IMR-90 (cell line): ENCODE measurements around the gene HK3. TPM values are rescaled to one million over a fixed set of nuclear protein-coding genes. Genes with fewer than 3 reads are reported as not detected.

Experiments
- ATAC-seq: fragments of 200-7000 bp; cut with Tn5 transposase; 2 replicates; pipeline ENCODE4 v1.9.1; 2020; ENCODE audit warnings: low read depth, mild to moderate bottlenecking, moderate library complexity
- BruUV-seq: library from RNA; stranded (reverse); fragments of 400-500 nt; replicated peaks from 2 replicates; lab custom pipeline; 2021; lab: Mats Ljungman, UMichigan
- CTCF ChIA-PET: fragments of 300-600 bp; formaldehyde crosslinking; extraction: SDS; loops from one replicate; lab custom pipeline; 2021; ENCODE audit warnings: antibody characterized with exemption; lab: Yijun Ruan, JAX
- POLR2A ChIA-PET: fragments of 300-600 bp; sonication (Branson Sonifier 250); formaldehyde crosslinking; loops from one replicate; lab custom pipeline; 2022; ENCODE audit warnings: antibody characterized with exemption; ENCODE audit not compliant: unreplicated experiment; lab: Charles Lee
- DNase-seq: peaks from one replicate; pipeline ENCODE4 v3.0.0; 2013
- H2AFZ ChIP-seq: replicated peaks from 2 replicates; pipeline ENCODE3; 2013; ENCODE audit warnings: low read length, mild to moderate bottlenecking; ENCODE audit not compliant: poor library complexity
- H2AK5ac ChIP-seq: 2 replicates; pipeline ENCODE4 v1.6.1; 2013; ENCODE audit warnings: low read depth, low read length, inconsistent platforms
- H2AK9ac ChIP-seq: replicated peaks from 2 replicates; pipeline ENCODE3; 2013; ENCODE audit warnings: mild to moderate bottlenecking, low read depth, low read length, moderate library complexity; ENCODE audit not compliant: poor library complexity
- H2BK120ac ChIP-seq: 2 replicates; pipeline ENCODE4 v1.6.1; 2013; ENCODE audit warnings: low read depth, low read length, inconsistent platforms
- H2BK15ac ChIP-seq: 3 replicates; pipeline ENCODE4 v1.6.1; 2013; ENCODE audit warnings: low read depth, low read length, inconsistent platforms
- H2BK20ac ChIP-seq: 2 replicates; pipeline ENCODE4 v1.6.1; 2013; ENCODE audit warnings: low read depth, mild to moderate bottlenecking, inconsistent platforms, low read length, moderate library complexity
- H2BK5ac ChIP-seq: 2 replicates; pipeline ENCODE4 v1.6.1; 2013; ENCODE audit warnings: mild to moderate bottlenecking, low read depth, low read length, inconsistent platforms; ENCODE audit not compliant: poor library complexity, severe bottlenecking
- H3K14ac ChIP-seq: replicated peaks from 2 replicates; pipeline ENCODE4 v1.6.1; 2013; ENCODE audit warnings: low read depth, low read length, inconsistent platforms
- H3K18ac ChIP-seq: 2 replicates; pipeline ENCODE4 v1.6.1; 2013; ENCODE audit warnings: low read depth, low read length, control low read depth
- H3K23ac ChIP-seq: 2 replicates; pipeline ENCODE4 v1.6.1; 2013; ENCODE audit warnings: low read depth, low read length, inconsistent platforms
- H3K27ac ChIP-seq: 2 replicates; pipeline ENCODE4 v1.5.1; 2013; ENCODE audit warnings: mild to moderate bottlenecking, control low read depth, low read length; ENCODE audit not compliant: insufficient read depth
- H3K27me3 ChIP-seq: 2 replicates; pipeline ENCODE4 v1.6.1; 2013; ENCODE audit warnings: low read length; ENCODE audit not compliant: control insufficient read depth, insufficient read depth
- H3K36me3 ChIP-seq: 2 replicates; pipeline ENCODE4 v1.6.1; 2013; ENCODE audit warnings: low read length, mixed read lengths; ENCODE audit not compliant: control insufficient read depth, insufficient read depth
- H3K4ac ChIP-seq: 2 replicates; pipeline ENCODE4 v1.6.1; 2013; ENCODE audit warnings: low read depth, low read length, inconsistent platforms
- H3K4me1 ChIP-seq: 2 replicates; pipeline ENCODE4 v1.6.1; 2013; ENCODE audit warnings: low read length, mixed read lengths; ENCODE audit not compliant: control insufficient read depth, insufficient read depth
- H3K4me2 ChIP-seq: 2 replicates; pipeline ENCODE4 v1.6.1; 2013; ENCODE audit warnings: low read depth, mild to moderate bottlenecking, control low read depth, low read length, moderate library complexity
- H3K4me3 ChIP-seq: 2 replicates; pipeline ENCODE4 v1.5.1; 2013; ENCODE audit warnings: low read depth, mild to moderate bottlenecking, control low read depth, low read length, moderate library complexity; ENCODE audit not compliant: insufficient read depth
- H3K56ac ChIP-seq: 2 replicates; pipeline ENCODE4 v1.6.1; 2013; ENCODE audit warnings: low read length, inconsistent platforms; ENCODE audit not compliant: insufficient read depth; ENCODE audit errors: extremely low read depth
- H3K79me1 ChIP-seq, 2 experiments: 2 replicates each; pipeline ENCODE4 v1.6.1; 2013; ENCODE audit warnings: low read length in 2 of 2, inconsistent platforms in 1 of 2, low read depth in 1 of 2
- H3K9ac ChIP-seq: 2 replicates; pipeline ENCODE4 v1.6.1; 2013; ENCODE audit warnings: low read depth, low read length, control low read depth
- H3K9me1 ChIP-seq: 2 replicates; pipeline ENCODE4 v1.6.1; 2013; ENCODE audit warnings: low read length, inconsistent platforms; ENCODE audit not compliant: insufficient read depth
- H3K9me3 ChIP-seq: 2 replicates; pipeline ENCODE4 v1.6.1; 2013; ENCODE audit warnings: low read length; ENCODE audit not compliant: control insufficient read depth, insufficient read depth
- H4K20me1 ChIP-seq: 2 replicates; pipeline ENCODE4 v1.6.1; 2013; ENCODE audit warnings: low read length, inconsistent platforms; ENCODE audit not compliant: insufficient read depth
- H4K5ac ChIP-seq: 2 replicates; pipeline ENCODE4 v1.6.1; 2013; ENCODE audit warnings: mild to moderate bottlenecking, low read depth, low read length, control low read depth
- H4K8ac ChIP-seq, 2 experiments: 2 replicates each; pipeline ENCODE4 v1.6.1; 2013; ENCODE audit warnings: low read depth in 2 of 2, low read length in 2 of 2, control low read depth in 1 of 2, inconsistent platforms in 1 of 2
- H4K91ac ChIP-seq: 2 replicates; pipeline ENCODE4 v1.6.1; 2013; ENCODE audit warnings: low read depth, low read length, inconsistent platforms; ENCODE audit not compliant: insufficient read depth
- BHLHE40 ChIP-seq: fragments of 150-350 bp; IDR thresholded peaks from 2 replicates; pipeline ENCODE4 v1.6.1; 2016; ENCODE audit warnings: mild to moderate bottlenecking, low read depth, low read length
- CHD1 ChIP-seq: IDR thresholded peaks from 2 replicates; pipeline ENCODE4 v1.6.1; 2012; ENCODE audit warnings: low read depth, low read length, improper control_type of control experiment
- FOS ChIP-seq: fragments of 150-350 bp; IDR thresholded peaks from 2 replicates; pipeline ENCODE4 v1.6.1; 2016; ENCODE audit warnings: low read depth, low read length
- MAFK ChIP-seq: IDR thresholded peaks from 2 replicates; pipeline ENCODE4 v1.6.1; 2012; ENCODE audit warnings: low read depth, low read length, improper control_type of control experiment
- MAZ ChIP-seq: IDR thresholded peaks from 2 replicates; pipeline ENCODE4 v1.6.1; 2012; ENCODE audit warnings: low read depth, mild to moderate bottlenecking, low read length, improper control_type of control experiment, moderate library complexity, borderline replicate concordance
- MXI1 ChIP-seq: IDR thresholded peaks from 2 replicates; pipeline ENCODE4 v1.6.1; 2012; ENCODE audit warnings: low read depth, mild to moderate bottlenecking, low read length, moderate library complexity, borderline replicate concordance
- NFE2L2 ChIP-seq: fragments of 150-350 bp; IDR thresholded peaks from 2 replicates; pipeline ENCODE4 v1.6.1; 2016; ENCODE audit warnings: low read depth, mild to moderate bottlenecking, low read length
- POLR2A ChIP-seq: IDR thresholded peaks from 2 replicates; pipeline ENCODE4 v1.6.1; 2012; ENCODE audit warnings: mild to moderate bottlenecking, low read depth, low read length
- RAD21 ChIP-seq: IDR thresholded peaks from 2 replicates; pipeline ENCODE4 v1.6.1; 2012; ENCODE audit warnings: low read length, improper control_type of control experiment
- RCOR1 ChIP-seq: IDR thresholded peaks from 2 replicates; pipeline ENCODE4 v1.6.1; 2012; ENCODE audit warnings: mild to moderate bottlenecking, low read length, improper control_type of control experiment; ENCODE audit not compliant: insufficient replicate concordance
- RFX5 ChIP-seq: IDR thresholded peaks from 2 replicates; pipeline ENCODE4 v1.8.0; 2012; ENCODE audit warnings: low read depth, mild to moderate bottlenecking, low read length, moderate library complexity
- SMC3 ChIP-seq: fragments of 150-350 bp; IDR thresholded peaks from 2 replicates; pipeline ENCODE4 v1.6.1; 2016; ENCODE audit warnings: low read depth, mild to moderate bottlenecking, antibody characterized with exemption, low read length, moderate library complexity
- WGBS, 2 experiments: methylation state at CpG; one replicate each; pipeline versions ENCODE4 v1.1.5 to v1.1.7; 2013; ENCODE audit warnings: missing lambda C conversion rate in 2 of 2; ENCODE audit not compliant: insufficient read length in 1 of 2; ENCODE audit errors: extremely low coverage in 2 of 2; 5-methylcytosine and 5-hydroxymethylcytosine counted together
- dilution Hi-C: fragments of 300-500 bp; cut with HindIII; formaldehyde crosslinking; loops from one replicate; pipeline ENCODE4 v1.14.3; 2018; ENCODE audit warnings: low sequenced_read_pairs; ENCODE audit not compliant: unreplicated experiment
- in situ Hi-C: fragments of 300-500 bp; cut with MboI; formaldehyde crosslinking; loops from 3 replicates; pipeline ENCODE4 v1.14.3; 2019; ENCODE audit warnings: low sequenced_read_pairs, inconsistent platforms, mixed read lengths
- intact Hi-C: fragments of 100-400 bp; cut with micrococcal nuclease; formaldehyde crosslinking; loops from 2 replicates; pipeline ENCODE4 v1.10.0; 2022
- polyA plus RNA-seq, 3 experiments: library from polyadenylated mRNA; depleted of rRNA; stranded (reverse); fragments of >200 nt; gene quantifications; 2 replicates each; pipeline ENCODE4 v1.2.3, GENCODE V29; 2012; ENCODE audit warnings: low replicate concordance in 1 of 3
- total RNA-seq: library from RNA; depleted of rRNA; stranded (reverse); fragments of >200 nt; gene quantifications from 2 replicates; pipeline ENCODE4 v1.2.3, GENCODE V29; 2012
- TF ChIP-seq, protein P1 (sequence below): fragments of 150-350 bp; IDR thresholded peaks from 2 replicates; pipeline ENCODE4 v1.6.1; 2016; ENCODE audit warnings: low read depth, mild to moderate bottlenecking, low read length, moderate library complexity, borderline replicate concordance
- TF ChIP-seq, protein P2 (sequence below): conservative IDR thresholded peaks from 2 replicates; pipeline ENCODE4 v1.5.1; 2012; ENCODE audit warnings: mild to moderate bottlenecking, low read depth, low read length, improper control_type of control experiment
- TF ChIP-seq, protein P3 (sequence below): fragments of 150-350 bp; IDR thresholded peaks from 2 replicates; pipeline ENCODE4 v1.6.1; 2017; ENCODE audit warnings: mild to moderate bottlenecking, antibody characterized with exemption, low read length, low read depth

HK3 gene
- total and polyA plus RNA-seq, 2 of the 4 experiments (the other 2 are of a cell fraction), result not detected

DNA sequence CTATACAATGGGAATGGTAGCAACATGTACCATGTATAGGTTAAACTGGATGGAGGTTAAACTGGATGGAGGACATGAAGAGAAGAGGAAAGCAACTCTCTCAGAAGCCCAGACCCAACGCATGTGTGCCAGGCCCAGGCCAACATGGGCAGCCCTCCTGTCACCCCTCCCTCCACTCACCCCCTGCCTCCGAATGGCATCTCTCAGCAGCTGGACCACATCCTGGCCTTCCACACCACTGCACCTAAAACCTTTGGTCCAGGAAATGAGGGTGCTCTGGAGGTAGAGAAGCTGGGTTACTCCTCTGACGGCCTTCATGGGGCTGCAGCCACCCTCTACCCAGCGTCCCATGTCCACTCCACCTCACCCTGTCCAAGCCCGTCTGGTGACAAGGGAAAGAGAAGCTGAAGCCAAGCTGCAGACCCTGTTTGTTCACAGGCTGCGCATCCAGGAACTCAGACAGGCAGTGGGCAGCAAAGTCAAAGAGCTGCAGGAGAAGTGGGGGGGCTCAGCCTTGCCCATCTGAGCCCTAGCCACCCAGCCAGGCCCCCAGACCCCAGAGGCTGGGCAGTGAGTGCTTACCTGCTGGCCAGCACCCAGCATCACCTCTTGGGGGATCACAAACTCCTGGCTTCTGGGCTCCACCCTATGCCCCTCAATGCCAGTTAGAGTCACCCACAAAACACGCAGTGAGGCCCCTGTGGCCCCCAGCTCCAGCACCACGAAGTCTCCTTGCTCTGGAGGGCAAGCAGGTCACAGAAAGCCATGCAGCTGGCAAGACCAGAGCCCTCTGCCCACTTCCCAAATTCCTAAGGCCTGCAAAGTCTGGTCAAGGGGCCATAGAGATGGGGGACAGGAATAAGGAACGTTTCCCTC is 8.5 kb downstream of the HK3 start:
- no peaks in the 10 kb centered on the region for H3K9me3 ChIP-seq
- dilution Hi-C loops, result no loop called here
- H4K91ac ChIP-seq, result no peak overlapping the region
- H2AK9ac ChIP-seq, result no peak overlapping the region
- no peak overlapping the region for H3K4me2 ChIP-seq
- no peak for DNase-seq
- no peak overlapping the region for H3K14ac ChIP-seq
- H3K27me3 ChIP-seq, result peaks cover 45% of the 10 kb centered on the region
- no peak for ATAC-seq
- no peaks in the 10 kb centered on the region for H3K36me3 ChIP-seq
- no peak overlapping the region for H2BK120ac ChIP-seq
- no TSS peak for BruUV-seq
- H3K18ac ChIP-seq, result no peak overlapping the region
- no peak overlapping the region for H3K4ac ChIP-seq
- no peak overlapping the region for H2AK5ac ChIP-seq
- H2BK15ac ChIP-seq, result no peak overlapping the region
- H3K9ac ChIP-seq, result no peak overlapping the region
- H3K23ac ChIP-seq, result no peak overlapping the region
- no peaks in the 10 kb centered on the region for H4K20me1 ChIP-seq
- no peak overlapping the region for H4K8ac ChIP-seq
- H3K4me1 ChIP-seq, result no peaks in the 10 kb centered on the region
- H2BK20ac ChIP-seq, result no peak overlapping the region
- CTCF ChIA-PET, result no interaction called here
- H3K27ac ChIP-seq, result no peak overlapping the region
- H3K79me1 ChIP-seq, result no peaks in the 10 kb centered on the region
- 14% methylated on average over 1 of the region's 9 CpGs; no CpG with 5 or more reads in 1 of the 2 experiments for WGBS, 2 experiments
- intact Hi-C loops, result no loop called here
- no peak overlapping the region for H2BK5ac ChIP-seq
- H2AFZ ChIP-seq, result no peak overlapping the region
- in situ Hi-C loops, result no loop called here
- POLR2A ChIA-PET, result no interaction called here
- H4K5ac ChIP-seq, result no peak overlapping the region
- no peak overlapping the region for H3K56ac ChIP-seq
- no peaks in the 10 kb centered on the region for H3K9me1 ChIP-seq
- H3K4me3 ChIP-seq, result no peak overlapping the region
- TF ChIP-seq SMC3, result no peak
- TF ChIP-seq, protein P1, sequence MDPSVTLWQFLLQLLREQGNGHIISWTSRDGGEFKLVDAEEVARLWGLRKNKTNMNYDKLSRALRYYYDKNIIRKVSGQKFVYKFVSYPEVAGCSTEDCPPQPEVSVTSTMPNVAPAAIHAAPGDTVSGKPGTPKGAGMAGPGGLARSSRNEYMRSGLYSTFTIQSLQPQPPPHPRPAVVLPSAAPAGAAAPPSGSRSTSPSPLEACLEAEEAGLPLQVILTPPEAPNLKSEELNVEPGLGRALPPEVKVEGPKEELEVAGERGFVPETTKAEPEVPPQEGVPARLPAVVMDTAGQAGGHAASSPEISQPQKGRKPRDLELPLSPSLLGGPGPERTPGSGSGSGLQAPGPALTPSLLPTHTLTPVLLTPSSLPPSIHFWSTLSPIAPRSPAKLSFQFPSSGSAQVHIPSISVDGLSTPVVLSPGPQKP, result no peak
- no peak for TF ChIP-seq MXI1
- no peak for TF ChIP-seq BHLHE40
- no peak for TF ChIP-seq MAZ
- no peak for TF ChIP-seq POLR2A
- no peak for TF ChIP-seq RFX5
- no peak for TF ChIP-seq RAD21
- TF ChIP-seq MAFK, result no peak
- TF ChIP-seq FOS, result no peak
- TF ChIP-seq RCOR1, result no peak
- TF ChIP-seq, protein P2, sequence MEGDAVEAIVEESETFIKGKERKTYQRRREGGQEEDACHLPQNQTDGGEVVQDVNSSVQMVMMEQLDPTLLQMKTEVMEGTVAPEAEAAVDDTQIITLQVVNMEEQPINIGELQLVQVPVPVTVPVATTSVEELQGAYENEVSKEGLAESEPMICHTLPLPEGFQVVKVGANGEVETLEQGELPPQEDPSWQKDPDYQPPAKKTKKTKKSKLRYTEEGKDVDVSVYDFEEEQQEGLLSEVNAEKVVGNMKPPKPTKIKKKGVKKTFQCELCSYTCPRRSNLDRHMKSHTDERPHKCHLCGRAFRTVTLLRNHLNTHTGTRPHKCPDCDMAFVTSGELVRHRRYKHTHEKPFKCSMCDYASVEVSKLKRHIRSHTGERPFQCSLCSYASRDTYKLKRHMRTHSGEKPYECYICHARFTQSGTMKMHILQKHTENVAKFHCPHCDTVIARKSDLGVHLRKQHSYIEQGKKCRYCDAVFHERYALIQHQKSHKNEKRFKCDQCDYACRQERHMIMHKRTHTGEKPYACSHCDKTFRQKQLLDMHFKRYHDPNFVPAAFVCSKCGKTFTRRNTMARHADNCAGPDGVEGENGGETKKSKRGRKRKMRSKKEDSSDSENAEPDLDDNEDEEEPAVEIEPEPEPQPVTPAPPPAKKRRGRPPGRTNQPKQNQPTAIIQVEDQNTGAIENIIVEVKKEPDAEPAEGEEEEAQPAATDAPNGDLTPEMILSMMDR, result no peak
- no peak for TF ChIP-seq NFE2L2
- no peak for TF ChIP-seq CHD1
- TF ChIP-seq, protein P3, sequence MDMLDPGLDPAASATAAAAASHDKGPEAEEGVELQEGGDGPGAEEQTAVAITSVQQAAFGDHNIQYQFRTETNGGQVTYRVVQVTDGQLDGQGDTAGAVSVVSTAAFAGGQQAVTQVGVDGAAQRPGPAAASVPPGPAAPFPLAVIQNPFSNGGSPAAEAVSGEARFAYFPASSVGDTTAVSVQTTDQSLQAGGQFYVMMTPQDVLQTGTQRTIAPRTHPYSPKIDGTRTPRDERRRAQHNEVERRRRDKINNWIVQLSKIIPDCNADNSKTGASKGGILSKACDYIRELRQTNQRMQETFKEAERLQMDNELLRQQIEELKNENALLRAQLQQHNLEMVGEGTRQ, result no peak
